Fibroblast of the conjunctiva (primary cell): ENCODE measurements around the gene UNC45A.

Experiments
- DNase-seq: peaks from one replicate; pipeline ENCODE4 v3.0.0-alpha.2; 2010; ENCODE audit warnings: low read depth

The UNC45A gene

GRCh38 chr15:90945091-90945490 lies 10.0 kb downstream of the UNC45A start:
- no peak for DNase-seq

GRCh38 chr15:90946538-90946937 lies 11.5 kb downstream of the UNC45A start:
- no peak for DNase-seq

- DNase-seq, result no peak
Observed at GRCh38 chr15:90946941-90947576, 12.0 kb downstream of the UNC45A start.

DNA sequence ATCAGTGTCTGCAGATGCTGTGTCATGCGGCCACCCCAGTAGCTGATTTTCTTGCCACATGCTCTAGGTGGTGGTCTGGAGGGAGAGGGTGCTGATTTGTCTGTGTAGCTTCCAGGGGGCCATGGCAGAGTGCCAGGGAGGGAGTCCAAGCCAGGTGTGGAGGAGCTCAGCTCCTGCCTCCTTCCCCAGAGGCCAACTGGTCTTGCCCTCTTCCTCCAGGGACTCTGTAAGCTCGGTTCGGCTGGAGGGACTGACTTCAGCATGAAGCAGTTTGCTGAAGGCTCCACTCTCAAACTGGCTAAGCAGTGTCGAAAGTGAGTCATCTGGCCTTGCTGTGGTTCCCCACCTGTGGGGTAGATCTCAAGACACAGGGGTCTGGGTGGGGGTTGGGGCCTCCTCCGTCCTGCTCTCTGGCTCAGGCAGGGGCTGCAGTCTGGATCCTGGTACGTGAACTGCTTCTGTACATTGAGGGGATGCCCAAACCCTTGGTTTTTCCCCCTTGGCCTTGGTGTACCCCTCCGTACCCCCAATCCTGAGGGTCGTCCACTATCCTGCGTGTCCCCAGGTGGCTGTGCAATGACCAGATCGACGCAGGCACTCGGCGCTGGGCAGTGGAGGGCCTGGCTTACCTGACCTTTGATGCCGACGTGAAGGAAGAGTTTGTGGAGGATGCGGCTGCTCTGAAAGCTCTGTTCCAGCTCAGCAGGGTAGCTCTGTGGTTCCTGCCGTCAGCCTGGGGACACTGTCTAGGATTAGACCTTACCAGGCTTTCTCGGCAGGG lies 12.7 kb downstream of the UNC45A start:
- no peak for DNase-seq

DNA sequence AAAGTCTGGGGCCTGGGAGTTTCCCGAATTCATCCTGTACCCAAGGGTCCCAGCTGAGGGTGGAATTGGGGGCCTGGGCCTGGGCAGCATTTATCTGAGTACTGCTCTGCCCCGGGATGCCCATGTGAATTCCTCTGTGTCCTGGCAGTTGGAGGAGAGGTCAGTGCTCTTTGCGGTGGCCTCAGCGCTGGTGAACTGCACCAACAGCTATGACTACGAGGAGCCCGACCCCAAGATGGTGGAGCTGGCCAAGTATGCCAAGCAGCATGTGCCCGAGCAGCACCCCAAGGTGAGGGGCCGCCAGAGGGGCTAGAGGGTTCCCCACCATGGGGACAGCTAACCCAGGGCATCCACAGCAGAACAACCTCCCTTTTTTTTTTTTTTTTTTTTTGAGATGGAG lies 13.4 kb downstream of the UNC45A start:
- DNase-seq, result no peak

- DNase-seq, result no peak
Observed at GRCh38 chr15:90949979-90950675, 15.0 kb downstream of the UNC45A start.

DNA sequence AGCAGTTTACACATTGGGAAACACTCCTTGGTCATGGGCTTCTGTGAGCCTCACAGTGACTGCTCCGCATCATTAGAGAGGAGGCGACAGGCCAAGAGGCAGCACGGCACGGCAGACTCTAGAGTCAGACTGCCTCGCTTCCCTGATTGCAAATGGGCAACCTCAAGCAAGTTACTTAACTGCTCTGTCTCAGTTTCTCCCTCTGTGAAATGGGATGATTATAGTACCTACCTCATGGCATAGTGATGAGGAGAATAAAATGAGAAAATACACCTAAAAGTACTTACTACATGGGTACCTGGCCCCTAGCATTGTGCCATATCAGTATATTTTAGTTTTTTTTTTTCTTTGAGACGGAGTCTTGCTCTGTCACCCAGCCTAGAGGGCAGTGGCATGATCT lies 15.6 kb downstream of the UNC45A start:
- DNase-seq, result no peak

- DNase-seq, result no peak
Observed at GRCh38 chr15:90952901-90953677, 18.0 kb downstream of the UNC45A start.

DNA sequence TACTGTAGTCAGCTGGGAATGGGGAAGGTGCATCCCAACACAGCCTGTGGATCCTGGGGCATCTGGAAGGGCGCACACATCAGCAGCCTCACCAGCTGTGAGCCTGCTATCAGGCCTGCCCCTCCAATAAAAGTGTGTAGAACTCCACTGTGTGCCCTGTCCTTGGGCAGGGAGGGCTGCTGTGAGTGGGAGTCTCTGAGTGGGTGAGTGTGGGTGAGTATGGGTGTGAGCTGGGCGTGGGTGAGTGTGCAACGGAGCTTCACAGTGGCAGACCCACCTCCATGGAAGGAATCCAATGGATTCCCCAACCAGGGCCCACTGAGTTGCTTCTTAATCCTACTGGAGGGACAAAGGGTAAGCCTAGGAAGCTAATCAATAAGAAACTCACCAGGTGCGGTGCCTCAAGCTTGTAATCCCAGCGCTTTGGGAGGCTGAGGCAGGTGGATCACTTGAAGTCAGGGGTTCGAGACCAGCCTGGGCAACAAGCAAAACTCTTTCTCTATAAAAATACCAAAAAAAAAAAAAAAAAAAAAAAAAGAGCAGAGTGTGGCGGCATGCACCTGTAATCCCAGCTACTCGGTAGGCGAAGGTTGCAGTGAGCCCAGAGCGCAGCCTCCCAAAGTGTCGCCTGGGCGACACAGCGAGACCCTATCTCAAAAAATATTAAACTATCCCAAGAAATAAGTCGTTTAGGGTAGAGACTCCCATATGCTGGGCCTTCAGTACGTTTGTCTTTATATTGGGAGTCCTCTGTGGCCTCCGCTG lies 19.0 kb downstream of the UNC45A start:
- no peak for DNase-seq

GRCh38 chr15:90954712-90955623 lies 19.9 kb downstream of the UNC45A start, which contains the start of gene RCCD1:
TSS of gene RCCD1 (plus strand) at chr15:90954884. CDS start at chr15:90956735, 1,851 bp downstream.
- peak; percentile 93 for DNase-seq

- DNase-seq, result no peak
Observed at GRCh38 chr15:90955624-90956273, 20.7 kb downstream of the UNC45A start.

- peak; percentile 48 for DNase-seq
Observed at GRCh38 chr15:90956274-90957030, 21.4 kb downstream of the UNC45A start.

GRCh38 chr15:90957031-90957790 lies 22.1 kb downstream of the UNC45A start:
- DNase-seq, result no peak

- no peak for DNase-seq
Observed at GRCh38 chr15:90957791-90958190, 22.7 kb downstream of the UNC45A start.

- no peak for DNase-seq
Observed at GRCh38 chr15:90959028-90959595, 24.0 kb downstream of the UNC45A start.

DNA sequence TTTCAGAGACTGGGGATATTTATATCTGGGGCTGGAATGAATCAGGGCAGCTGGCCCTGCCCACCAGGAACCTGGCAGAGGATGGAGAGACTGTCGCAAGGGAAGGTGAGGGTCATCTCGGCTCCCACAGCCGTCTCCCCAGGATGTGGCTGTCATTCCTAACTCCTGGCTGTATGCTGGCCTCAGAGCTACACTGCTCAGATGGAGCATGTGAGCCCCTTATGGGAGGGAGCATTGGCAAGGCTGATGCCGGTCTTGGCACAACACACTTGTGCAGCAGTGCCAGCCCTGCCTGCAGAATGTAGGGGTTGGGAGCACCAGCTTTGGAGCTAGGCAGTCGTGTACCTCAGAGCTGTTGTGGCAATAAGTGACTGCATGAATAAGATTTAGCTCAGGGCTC lies 24.8 kb downstream of the UNC45A start:
- peak; percentile 10 for DNase-seq

GRCh38 chr15:90960298-90961091 lies 25.4 kb downstream of the UNC45A start:
- DNase-seq, result no peak
